ENCODE data around the gene FTSJ1.

Gene FTSJ1

GRCh38 chrX:48530736-48531135 is 54.7 kb downstream of the FTSJ1 start:
- no peak for DNase-seq

- DNase-seq = no peak
Measured at GRCh38 chrX:48531358-48531959, 55.5 kb downstream of the FTSJ1 start.

DNA sequence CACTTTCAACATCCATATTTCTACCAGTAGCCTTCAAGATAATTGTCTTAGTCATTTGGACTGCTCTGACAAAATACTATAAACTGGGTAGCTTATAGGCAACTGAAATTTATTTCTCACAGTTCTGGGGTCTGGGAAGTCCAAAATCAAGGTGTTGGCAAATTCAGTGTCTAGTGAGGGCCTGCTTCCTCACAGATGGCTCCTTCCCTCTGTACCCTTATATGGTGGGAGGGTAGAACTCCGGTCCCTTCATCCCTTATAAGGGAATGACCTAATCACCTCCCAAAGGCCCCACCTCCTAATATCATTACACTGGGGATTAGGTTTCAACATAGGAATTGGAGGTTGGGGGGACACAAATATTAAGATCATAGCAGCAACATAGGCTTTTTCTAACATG is 56.2 kb downstream of the FTSJ1 start:
- no peak for DNase-seq

DNA sequence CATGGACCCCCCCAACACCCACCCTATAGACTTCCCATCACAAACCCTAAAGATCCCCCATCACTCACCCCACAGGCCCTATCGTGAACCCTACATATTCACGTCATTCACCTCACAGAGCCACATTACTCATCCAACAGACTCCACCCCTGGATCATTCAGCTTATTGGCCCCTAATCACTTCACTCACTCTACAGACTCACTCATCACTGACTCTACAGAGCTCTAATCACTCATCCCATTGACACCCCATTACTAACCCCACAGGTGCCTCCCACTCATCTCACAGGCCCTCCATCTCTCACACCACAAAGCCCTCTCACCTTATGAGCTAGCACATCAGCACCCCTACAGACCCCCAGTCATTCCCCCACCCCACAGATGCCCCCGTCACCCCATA is 57.2 kb downstream of the FTSJ1 start:
- no peak for DNase-seq

Data from stimulated activated CD4-positive, alpha-beta T cell treated with anti-CD3 and anti-CD28 coated beads, Interleukin-4, amount 100 ng/mL, for 1 hour (primary cell).